Sciatic nerve (tissue), 2 donors: ENCODE data around the gene ZSWIM4. TPM values are rescaled to one million over a fixed set of nuclear protein-coding genes. Genes with fewer than 3 reads are reported as not detected.
A peak's percentile ranks its signal among the peaks of the same experiment; 100 is the strongest.

Source experiments
- ATAC-seq: fragments of 200-7000 bp; cut with Tn5 transposase; one replicate; pipeline ENCODE4 v1.9.1; 2020; ENCODE audit warnings: mild to moderate bottlenecking, moderate library complexity
- DNase-seq: peaks from one replicate; pipeline ENCODE4 v3.0.0-alpha.2; 2020; ENCODE audit warnings: low spot score
- intact Hi-C: fragments of 100-400 bp; cut with DNase I; formaldehyde crosslinking; loops from one replicate; pipeline ENCODE4 v1.14.2; 2022
- total RNA-seq: library from RNA; stranded (reverse); fragmentation: NEBNext Ultra II Directional; extraction: Animal tissue kit (Norgen Biotek cat#: 25700); gene quantifications from one replicate; pipeline ENCODE4 v1.2.1, GENCODE V29; 2021
- donor health status: DM: no; HTN: no; CAD: no.
- donor health status: DM: no; HTN: no; CAD: no.

The ZSWIM4 gene
- total RNA-seq, 1 donor from 2014 or later, result 8.2 TPM

DNA sequence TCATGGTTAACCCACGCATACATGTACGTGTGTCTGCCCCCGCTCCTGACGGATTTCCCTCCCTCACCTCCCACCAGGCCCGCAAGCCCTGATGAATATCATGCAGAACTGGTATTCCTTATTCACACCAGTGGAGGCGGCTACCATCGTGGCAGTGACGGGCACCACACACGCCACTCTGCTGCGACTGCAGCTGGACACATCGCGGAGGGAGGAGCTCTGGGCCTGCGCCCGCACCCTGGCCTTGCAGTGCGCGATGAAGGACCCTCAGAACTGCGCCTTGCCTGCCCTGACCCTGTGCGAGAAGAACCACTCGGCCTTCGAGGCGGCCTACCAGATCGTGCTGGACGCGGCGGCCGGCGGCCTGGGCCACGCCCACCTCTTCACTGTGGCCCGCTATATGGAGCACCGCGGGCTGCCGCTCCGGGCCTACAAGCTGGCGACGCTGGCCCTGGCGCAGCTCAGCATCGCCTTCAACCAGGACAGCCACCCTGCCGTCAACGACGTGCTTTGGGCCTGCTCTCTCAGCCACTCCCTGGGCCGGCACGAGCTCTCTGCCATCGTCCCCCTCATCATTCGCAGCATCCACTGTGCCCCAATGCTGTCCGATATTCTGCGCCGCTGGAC, 35.0 kb downstream of the ZSWIM4 start:
- no peak for ATAC-seq
- DNase-seq, result no peak
- intact Hi-C loops, result no loop called here

DNA sequence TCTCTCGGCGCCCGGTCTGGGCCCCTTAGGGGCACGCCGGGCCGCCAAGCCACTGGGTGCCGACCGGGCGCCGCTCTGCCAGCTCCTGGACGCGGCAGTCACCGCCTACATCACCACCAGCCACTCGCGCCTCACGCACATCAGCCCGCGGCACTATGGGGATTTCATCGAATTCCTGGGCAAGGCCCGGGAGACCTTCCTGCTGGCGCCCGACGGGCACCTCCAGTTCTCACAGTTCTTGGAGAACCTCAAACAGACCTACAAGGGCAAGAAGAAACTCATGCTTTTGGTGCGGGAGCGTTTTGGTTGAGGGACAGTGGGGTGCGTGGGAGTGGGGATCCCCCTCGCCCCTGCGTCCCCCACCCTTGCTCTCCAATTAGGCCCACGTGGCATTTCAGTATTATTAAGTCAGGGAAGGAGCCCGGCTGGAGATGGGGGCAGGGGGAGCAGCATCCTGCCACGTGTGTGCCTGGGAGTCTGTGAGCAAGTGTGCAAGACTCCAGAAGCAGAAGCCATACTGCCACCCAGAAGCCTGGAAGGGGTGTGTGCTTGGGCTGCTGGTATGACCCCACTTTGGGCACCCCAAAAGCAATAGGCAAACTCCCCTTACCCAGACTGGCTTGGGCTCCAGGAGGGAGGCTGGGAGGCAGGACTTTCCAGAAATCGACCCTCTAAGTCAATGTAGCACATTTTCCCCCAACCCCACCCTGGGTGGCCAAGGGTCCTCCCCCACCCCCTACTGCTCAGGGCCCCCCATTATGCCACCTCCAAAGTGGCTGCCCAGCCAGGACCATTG, 35.7 kb downstream of the ZSWIM4 start:
- DNase-seq, result no peak
- ATAC-seq, result no peak
- intact Hi-C loops, result no loop called here

DNA sequence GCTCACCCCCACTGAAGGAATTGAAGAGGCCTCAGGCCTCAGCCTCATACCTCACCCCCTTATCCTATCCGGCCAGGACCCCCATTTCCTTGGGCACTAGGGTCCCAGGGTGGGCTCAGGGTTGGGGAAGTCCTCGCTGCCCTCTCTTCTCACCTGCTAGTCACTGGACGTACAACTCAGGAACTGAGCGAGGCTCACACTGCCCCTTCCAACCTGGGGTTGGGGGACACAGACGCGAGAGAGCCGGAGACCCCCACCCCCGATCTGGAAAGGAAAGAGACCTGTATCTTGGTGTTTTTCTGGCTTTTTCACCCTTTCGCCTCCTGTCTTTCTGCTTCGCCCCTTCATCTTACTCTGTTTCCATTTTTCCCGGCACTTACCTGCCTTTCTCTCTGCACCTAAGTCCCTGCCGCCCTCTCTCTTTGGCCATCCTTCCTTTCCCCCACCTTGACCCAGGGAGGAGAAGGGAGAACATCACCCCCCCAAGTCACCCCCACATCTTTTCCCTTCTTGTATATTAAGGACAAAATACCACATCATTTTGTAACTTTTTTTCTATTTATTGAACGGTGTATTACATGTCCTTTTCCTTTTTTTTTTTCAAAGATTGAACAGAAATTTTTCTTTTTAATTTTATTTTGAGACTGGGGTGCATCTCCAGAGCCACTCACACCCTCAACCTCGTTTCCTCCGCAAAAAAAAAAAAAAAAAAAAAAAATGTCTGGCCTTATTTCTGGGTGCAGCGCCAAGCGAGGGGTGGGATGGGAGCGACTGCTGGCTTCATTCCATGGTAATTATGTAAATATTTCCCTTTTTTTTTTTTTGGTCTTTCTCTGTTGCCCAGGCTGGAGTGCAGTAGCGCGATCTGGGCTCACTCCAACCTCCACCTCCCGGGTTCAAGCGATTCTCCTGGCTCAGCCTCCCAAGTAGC, 36.6 kb downstream of the ZSWIM4 start:
- intact Hi-C loops, result no loop called here
- ATAC-seq, result no peak

DNA sequence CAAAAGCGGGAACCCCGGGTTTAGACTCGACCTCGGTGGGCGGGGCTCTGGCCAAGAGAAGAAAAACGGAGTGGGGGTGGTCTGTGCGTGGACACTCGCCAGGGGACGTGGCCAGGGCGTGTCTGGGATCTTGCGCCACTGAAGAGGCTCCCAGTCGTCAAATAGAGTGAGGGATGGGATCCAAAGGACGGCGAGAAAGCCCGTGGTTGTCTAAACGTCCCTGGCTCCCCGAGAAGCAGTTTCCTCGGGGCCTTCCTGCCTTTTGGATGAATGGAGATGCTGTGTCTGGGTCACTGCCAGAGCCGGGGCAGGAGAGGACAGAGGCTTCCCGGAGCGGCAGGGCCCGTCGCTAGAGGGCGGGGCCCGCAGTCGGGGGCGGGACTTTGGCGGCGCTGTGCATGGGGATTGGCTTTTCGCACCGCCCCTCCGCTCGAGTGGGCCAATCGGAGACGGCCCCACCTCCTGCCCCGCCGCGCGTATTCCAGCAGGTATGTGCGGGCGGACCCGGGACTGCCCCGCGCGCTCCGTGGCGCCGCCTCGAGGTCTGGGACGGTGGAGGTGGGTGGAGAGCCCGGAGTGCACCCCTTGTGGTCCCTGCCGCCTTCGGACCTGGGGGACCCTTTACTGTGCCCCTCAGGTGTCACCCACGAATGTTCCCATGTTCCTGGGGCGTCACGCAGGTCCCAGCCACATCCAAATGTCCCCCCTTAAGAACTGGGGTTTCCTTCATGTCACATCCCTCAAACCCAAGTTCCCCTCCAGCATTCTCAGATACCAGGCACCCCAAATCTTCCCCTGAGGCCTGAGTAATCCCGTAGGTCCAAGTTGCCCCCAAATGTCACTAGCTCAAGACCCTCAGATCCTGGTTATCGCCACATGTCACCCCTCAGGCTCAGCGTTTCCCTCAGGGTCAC, 38.3 kb downstream of the ZSWIM4 start:
- intact Hi-C loops, result no loop called here
- DNase-seq (peak; percentile 96), ATAC-seq (peak; percentile 92)

More for the DNA sequence above, 36.6 kb downstream of the ZSWIM4 start:
- DNase-seq, result no peak

DNA sequence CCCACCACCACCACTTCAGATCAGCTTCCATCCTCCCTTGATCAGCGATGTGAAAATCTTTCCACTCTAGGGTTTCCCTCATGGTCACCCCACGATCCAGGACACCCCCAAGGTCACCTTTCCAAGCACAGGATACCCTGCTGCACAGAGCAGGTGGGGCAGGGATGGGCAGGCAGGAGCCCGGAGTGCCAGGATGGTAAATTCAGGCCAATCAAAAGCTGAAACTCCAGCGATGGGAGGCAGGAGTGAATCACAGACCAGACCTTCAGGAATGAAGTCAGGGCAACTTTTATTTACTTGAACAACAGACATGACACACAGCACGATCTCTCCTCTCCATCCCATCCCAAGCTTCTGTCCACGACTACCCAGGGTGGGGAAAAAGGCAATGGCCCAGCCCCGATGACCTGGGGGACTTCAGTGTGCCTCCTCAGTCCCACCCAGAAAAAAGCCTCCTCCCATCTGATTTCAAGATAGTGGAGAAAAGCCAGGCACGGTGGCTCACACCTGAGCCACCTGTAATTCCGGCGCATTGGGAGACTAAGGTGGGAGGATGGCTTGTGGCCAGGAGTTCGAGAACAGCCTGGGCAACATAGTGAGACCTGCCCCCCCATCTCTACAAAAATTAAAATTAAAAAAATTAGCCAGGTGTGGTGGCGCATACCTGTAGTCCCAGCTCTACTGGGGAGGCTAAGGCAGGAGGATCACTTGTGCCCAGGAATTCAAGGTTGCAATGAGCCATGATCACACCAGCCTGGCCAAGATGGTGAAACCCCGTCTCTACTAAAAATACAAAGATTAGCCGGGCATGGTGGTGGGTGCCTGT, 39.2 kb downstream of the ZSWIM4 start:
- intact Hi-C loops, result no loop called here
- DNase-seq (no peak), ATAC-seq (no peak)

DNA sequence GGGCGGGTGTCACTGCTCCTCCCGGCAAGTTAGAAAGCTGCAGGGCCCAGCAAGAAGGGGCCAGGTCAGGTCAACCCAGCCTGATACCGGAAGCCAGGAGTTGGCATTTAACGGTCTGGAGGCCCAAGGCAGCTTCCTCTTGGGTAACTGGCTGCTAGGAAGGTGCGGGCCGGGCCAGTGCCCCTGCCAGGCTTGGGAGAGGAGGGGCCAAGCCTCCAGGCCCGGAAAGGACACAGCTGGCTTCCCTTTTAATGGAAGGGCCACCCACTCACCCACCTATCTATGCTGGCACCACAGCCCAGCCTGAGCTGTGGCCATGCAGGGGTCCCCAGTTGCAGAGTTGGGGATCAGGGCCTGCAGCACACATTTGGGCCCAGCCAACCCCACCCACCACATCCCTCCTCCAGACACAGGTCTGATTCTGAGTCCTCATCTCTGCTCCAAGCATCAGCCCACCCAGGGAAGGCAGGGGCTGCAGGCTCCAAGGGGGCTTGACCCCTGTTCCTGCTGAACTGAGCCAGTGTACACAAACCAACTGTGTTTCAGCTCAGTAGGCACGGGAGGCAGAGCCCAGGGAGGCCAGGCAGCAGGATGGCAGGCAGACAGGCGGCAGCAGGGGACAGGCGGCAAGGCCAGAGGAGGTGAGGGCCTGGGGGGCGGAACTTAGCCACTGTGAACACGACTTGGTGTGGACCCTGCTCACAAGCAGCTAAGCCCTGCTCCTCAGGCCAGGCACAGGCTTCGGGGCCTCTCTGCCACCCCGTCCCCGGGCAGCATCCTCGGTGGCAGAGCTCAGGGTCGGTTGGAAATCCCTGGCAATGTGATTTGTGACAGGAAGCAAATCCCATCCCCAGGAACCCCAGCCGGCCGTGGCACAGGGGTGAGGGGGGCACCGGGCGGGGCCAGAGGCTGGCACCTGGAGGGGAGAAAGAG, 40.8 kb downstream of the ZSWIM4 start:
- no peak for ATAC-seq
- DNase-seq, result no peak
- intact Hi-C loops, result no loop called here

DNA sequence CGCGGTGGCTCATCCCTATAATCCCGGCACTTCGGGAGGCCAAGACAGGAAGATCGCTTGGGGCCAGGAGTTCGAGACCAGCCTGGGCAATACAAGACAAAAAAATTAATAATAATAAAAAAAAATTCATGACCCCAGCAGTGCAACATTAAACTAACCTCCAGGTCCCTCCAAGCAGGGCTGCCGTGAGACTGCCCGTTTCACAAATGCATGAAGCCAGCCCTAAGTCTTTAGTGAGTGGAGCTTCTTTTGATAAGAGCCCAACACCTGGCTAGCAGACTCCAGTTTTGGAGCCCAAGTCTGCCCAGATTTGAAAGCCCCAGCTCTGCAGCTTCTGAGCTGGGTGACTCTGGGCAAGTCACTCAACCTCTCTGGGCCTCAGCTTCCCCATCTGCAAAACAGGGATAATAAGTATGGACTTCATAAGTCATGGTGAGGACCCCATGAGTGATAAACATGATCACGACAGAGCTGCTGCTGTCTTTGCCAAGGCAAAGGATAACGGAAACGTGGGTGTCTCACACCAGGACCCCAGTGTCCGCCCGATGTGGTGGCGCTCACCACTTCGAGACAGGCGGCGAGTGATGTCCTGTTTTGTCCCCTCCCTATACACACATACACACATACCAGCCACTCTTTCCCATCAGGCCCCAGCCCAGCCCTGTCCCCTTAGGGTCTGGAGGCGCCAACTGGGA, 43.3 kb downstream of the ZSWIM4 start:
- DNase-seq (no peak), ATAC-seq (no peak)
- intact Hi-C loops, result no loop called here

DNA sequence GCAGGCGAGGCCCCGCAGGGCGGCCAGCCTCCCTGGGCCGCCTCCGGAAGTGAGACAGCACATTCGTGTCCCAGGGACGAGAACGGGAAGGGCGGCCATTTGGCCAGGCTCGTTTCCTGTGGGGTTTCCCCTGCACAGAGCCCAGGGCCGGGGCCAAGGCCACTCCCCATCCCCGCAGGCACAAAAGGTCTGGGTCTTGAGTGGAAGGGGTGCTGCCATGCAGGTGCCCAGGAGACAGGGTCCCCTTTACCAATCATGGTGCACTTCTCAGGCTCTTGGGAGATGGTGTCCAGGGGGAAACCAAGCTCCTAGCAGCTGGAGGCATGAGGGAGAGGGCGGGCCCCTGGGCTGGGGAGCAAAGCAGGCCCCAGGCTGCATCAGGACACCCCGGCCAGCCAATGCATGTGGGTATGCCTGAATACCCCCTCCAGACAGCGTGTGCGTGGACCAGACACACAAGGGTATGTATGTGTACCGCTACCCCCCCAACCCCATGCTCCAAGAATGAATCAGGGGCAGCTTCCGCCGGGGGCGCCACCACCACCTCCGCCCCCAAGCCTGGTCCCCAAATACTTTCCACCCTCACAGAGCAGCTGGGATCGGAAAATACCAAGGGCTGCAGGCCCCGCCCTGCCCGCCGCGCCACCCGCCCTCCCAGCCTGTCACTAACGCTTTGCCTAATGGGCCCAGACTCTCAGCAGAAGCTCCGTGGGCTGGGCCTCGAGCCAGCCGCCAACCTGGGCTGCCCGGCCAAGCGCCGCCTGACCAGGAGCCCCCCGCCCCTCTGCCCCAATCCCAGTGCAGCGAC, 44.1 kb downstream of the ZSWIM4 start:
- peak; percentile 75 for ATAC-seq
- peak; percentile 92 for DNase-seq
- intact Hi-C loops, result no loop called here

DNA sequence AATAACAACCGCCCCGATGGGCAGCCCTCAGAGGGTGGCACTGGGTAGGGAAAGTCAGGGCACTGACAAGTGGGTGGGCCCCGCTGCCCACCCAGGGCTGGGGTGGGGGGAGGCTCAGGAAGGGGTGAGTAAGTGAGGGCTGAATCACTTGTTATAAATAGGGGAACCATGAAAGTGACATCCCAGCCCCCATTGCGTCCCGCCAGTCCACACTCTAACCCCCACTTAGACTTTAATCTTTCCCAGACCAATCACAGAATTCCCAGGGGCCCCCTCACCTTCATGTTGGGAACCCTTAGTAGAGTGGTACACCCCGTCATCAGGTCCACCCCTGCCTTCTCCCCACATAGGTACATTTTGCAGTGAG, 44.7 kb downstream of the ZSWIM4 start:
- intact Hi-C loops, result no loop called here
- DNase-seq (no peak), ATAC-seq (no peak)

DNA sequence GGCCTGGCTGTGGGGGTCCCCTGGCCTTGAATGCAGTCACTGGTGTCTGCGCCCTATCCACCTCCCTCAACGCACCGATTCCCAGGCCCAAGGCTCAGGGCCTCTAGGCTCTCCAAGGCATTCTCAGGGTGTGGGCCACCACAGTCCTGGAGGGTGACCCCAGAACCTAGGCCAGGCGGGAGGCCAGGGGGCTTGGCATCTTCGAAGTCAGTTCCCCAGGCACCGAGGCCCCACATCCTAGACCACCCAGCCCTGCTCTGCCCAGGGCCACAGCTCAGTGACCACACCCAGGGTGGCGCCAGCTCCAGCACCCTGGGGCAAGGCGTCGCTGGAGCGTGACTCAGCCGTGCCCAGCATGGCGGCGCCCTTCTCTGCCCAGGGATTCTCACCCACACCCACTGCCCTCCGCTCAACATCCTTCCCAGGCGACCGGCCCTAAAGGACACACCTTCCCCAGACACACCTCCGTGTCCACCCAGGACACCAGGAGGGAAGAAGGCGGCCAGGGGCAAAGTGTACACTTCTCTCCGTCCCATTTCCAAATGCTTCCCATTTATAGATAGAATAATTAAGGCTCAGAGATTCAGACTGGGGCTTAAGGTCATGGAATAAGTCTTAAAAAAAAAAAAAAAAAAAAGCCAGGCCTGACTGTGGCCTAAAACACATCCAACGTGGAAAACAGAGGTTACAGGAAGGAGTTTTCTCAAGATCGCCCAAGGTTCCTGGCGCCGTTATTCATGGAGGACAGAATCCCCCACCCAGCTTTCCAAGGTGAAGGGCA, 45.3 kb downstream of the ZSWIM4 start:
- intact Hi-C loops, result no loop called here
- DNase-seq, result no peak
- ATAC-seq, result peak; percentile 5

DNA sequence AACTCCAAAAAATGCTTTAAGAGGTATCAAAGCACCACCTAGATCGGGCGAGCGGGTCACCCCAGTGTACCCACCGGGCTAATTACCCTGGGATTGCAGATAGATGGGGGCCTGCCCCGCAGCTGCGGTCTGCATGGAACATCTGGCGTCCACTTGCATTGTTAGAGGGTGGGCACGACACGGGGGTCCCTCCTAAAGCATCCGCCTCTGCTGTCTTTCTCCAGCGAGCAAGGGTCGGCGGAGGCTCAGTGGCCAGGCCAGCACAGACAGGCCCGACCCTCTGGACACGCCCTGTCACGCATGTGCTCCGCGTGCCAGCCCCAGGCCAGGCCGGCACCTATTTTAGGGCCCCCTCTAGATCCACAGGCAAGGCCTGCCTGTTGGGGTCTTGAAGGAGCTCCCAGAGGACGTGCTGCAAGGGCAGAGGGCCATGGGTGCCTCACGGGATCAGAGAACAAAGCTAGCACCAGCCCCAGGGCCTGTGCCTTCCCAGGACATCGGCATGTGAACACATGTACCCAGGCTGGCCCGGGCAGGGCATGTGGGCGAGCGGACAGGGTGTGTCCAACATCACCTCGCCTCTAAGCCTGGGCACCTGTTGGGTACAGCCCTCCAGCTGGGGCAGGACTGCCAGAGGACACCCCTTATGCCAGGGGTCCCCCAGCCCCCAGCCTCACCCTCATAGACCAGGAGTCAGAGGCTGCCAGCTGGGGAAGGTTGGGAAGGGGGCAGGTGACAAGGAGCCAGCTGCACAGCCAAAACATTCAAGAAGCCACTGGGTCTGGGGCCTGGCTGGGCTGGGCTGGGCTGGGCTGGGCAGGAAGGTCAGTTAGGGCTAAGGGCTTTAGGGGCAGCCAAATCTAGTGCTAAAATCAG, 46.1 kb downstream of the ZSWIM4 start:
- intact Hi-C loops, result no loop called here
- peak; percentile 76 for DNase-seq
- ATAC-seq, result peak; percentile 17

DNA sequence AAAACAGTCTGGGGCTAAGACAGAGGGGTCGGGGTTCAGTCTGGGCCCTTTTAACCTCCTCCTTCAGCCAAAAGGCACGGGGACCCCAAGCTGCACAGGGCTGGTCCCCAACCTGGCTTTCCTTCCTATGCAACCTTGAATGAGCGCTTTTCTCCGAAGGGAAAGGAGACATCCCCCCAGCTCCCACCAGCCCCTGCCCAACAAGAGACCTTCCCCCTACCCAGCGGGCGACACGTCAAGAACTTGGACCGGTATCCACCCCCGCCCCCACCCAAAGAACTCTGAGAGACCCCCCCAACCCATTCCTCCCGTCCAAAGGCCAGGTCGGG, 46.7 kb downstream of the ZSWIM4 start:
- ATAC-seq (no peak), DNase-seq (no peak)
- intact Hi-C loops, result no loop called here

DNA sequence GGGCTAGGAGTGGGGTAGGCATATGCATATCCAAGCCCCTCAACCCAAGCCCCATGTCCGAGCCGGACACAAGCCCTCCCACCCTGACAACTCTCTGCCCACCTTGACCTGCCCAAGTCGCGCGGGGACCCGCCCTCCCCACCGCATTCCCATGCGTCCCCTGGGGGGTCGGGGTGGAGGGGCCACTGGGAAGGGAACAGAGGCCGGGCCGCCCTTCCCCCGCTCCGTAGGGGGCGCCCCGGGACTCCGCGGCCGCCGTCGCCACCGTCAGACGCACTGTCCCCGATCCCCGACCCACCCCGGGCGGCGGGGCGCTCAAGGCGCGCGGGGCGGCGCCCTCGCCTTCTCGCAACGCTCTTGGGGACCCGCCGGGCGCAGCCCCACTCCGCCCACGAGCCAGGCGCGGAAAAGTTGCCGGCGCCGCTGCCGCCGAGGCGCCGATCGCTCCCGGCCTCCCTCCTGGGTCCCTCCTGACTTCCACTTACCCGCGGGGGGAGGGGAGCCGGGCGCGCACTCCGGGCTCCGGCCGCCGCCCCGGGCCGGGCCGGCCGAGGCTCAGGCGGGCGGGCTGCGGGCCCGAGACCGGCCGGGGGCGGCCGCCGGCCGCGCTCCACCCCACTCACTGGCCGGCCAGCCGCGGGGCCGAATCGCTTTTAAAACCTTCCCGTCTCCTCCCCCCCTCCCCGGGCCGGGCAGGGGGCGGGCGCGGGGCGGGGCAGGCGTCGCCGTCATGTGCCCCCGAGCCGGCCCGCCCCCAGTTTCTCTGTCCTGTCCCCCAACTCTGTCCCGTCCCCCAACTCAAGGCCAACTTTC, 47.3 kb downstream of the ZSWIM4 start:
- ATAC-seq, result peak; percentile 38
- DNase-seq, result peak; percentile 93
- intact Hi-C loops, result no loop called here
